ENCODE data around the gene PRCP. TPM values are rescaled to one million over a fixed set of nuclear protein-coding genes. Genes with fewer than 3 reads are reported as not detected.

Gene PRCP
- total RNA-seq, 1 donor from 2014 or later = 55.5 TPM

- H3K4me1 Mint-ChIP-seq (ENCODE audit: unreplicated experiment) = no peaks in the 10 kb centered on the region
- TF ChIP-seq CTCF (IDR thresholded peaks at IDR 0.05) = no peak
Observed at GRCh38 chr11:82775218-82775617, 125.0 kb downstream of the PRCP start.

More at GRCh38 chr11:82775218-82775617, 125.0 kb downstream of the PRCP start:
- no peak overlapping the region for H3K4me3 Mint-ChIP-seq (ENCODE audit: unreplicated experiment)
- no peaks in the 10 kb centered on the region for H3K36me3 Mint-ChIP-seq (ENCODE audit: unreplicated experiment)
- no peak overlapping the region for H3K27ac Mint-ChIP-seq (ENCODE audit: unreplicated experiment)
- DNase-seq (ENCODE audit: extremely low spot score, unreplicated experiment) = no peak
- H3K9me3 Mint-ChIP-seq (ENCODE audit: unreplicated experiment) = peaks cover 22% of the 10 kb centered on the region
- no peaks in the 10 kb centered on the region for H3K27me3 Mint-ChIP-seq (ENCODE audit: unreplicated experiment)

Other genes with a start within 250 kb of the PRCP start
- gene FAM181B, start 166.6 kb downstream of the PRCP start, total RNA-seq = 0.26 and 0.35 TPM in 2 replicates
- gene DDIAS, start 1.3 kb upstream of the PRCP start, total RNA-seq = 2.5 and 2.9 TPM in 2 replicates
- gene RAB30, start 171.5 kb upstream of the PRCP start, total RNA-seq = 73.8 and 79.7 TPM in 2 replicates

Measured in osteocyte (in vitro differentiated cells).